Muscle layer of duodenum (tissue), 2 donors: ENCODE results near the gene DHX9.

Experiments used
- H3K27ac ChIP-seq: one replicate; pipeline ENCODE4 v1.7.0; 2013; ENCODE audit warnings: mild to moderate bottlenecking, low read length
- H3K27me3 ChIP-seq: one replicate; pipeline ENCODE4 v1.7.0; 2013; ENCODE audit warnings: low read depth, mild to moderate bottlenecking, control low read depth, low read length
- H3K36me3 ChIP-seq, 2 donors: one replicate each; pipeline ENCODE4 v1.7.0; 2013; ENCODE audit warnings: low read length in 2 of 2, control low read depth in 1 of 2, mild to moderate bottlenecking in 1 of 2; ENCODE audit not compliant: insufficient read depth in 2 of 2, control insufficient read depth in 1 of 2
- H3K4me1 ChIP-seq, 2 donors: one replicate each; pipeline ENCODE4 v1.7.0; 2013; ENCODE audit warnings: low read length in 2 of 2, mild to moderate bottlenecking in 2 of 2, control low read depth in 1 of 2, moderate library complexity in 1 of 2; ENCODE audit not compliant: insufficient read depth in 2 of 2, control insufficient read depth in 1 of 2
- H3K4me3 ChIP-seq, 2 donors: one replicate each; pipeline ENCODE4 v1.7.0; 2013; ENCODE audit warnings: low read length in 2 of 2, low read depth in 1 of 2, mild to moderate bottlenecking in 1 of 2
- H3K9me3 ChIP-seq, 2 donors: one replicate each; pipeline ENCODE4 v1.7.0; 2013; ENCODE audit warnings: low read length in 2 of 2, control low read depth in 1 of 2, mild to moderate bottlenecking in 1 of 2; ENCODE audit not compliant: control insufficient read depth in 1 of 2
- donor health status: healthy.

DHX9 gene

DNA sequence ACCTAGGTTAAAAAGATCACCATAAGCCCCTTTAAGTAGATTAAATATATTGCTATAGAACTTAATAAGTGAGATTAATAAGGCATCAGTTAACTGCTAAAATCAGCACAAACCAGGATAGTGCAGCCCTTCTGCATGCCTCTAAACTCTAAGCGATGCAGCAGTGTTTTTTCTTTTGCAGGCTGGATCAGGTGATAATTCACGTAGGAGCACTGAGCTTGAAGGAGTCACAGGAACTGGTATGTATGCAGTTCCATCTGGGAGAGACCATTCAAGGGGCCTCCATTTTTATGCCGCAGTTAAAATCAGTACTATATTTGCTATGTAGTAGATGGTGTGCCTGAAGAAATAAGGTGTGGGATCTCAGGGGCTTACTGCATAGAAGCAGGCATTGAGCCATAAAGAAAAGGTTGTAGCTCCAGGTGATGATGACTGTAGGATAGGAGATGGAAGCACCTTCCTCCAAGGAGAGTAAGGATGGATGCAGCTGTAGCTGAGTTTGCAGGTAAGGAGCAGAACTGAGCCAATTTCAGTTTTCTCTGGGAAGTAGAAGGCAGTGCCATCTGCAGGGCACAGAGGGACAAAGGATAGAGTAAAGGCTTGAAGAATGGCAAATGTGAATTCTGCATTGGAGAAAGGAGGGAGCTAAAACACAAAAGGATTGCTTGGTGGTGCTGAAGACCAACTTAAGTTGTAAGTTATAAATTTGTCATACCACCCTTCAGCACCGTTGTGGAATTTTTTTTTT, 27.0 kb upstream of the DHX9 start:
- Histone ChIP-seq H3K4me1 (no peaks in the 10 kb centered on the region), H3K36me3 (peaks cover 13 to 34% of the 10 kb centered on the region in 2 donors), H3K4me3 (no peak overlapping the region), H3K27me3 (no peaks in the 10 kb centered on the region), H3K27ac (no peak overlapping the region), H3K9me3 (no peaks in the 10 kb centered on the region)

DNA sequence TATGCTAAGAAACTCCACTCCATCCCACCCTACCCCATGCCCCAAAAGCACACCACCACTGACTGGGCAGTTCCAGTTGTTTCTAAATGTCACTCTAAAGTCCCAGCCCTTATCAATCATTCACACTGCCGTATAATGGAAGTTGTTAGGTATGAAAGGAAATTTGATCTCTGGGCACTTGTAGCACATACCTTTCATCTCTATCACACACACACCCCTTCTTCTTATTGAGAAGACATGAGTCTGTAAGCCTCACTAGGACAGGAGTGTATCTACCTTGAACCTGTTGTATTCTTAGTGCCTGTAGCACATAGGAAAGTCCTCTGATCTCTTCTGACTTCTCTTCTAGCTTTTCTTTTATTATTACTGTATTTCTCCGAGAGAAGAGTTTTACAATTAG, 22.3 kb upstream of the DHX9 start:
- no peaks in the 10 kb centered on the region for H3K27me3 ChIP-seq
- H3K4me1 ChIP-seq = no peaks in the 10 kb centered on the region
- H3K9me3 ChIP-seq = no peaks in the 10 kb centered on the region
- H3K36me3 ChIP-seq = peaks cover 18 to 46% of the 10 kb centered on the region in 2 donors
- no peak overlapping the region for H3K27ac ChIP-seq
- H3K4me3 ChIP-seq = no peak overlapping the region

DNA sequence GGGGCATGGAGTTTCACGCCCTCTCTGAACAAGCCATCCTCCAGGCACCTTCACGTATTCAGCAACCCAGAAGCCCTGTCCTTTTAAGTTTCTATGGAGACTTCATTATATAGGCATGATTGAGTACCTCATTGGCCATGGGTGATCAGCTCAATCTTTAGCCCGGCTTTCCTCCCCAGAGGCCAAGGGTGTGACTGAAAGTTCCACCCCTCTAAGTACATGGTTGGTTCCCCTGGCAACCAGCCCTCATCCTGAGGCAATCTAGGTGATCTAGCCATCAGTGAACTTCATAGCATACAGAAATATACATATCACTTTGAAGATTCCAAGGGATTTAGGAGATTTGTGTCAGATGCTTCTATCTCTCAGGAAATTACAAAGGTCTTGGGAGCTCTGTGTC, 21.3 kb upstream of the DHX9 start:
- Histone ChIP-seq H3K27ac (no peak overlapping the region), H3K4me3 (no peak overlapping the region), H3K4me1 (no peaks in the 10 kb centered on the region), H3K36me3 (peaks cover 14 to 46% of the 10 kb centered on the region in 2 donors), H3K9me3 (no peaks in the 10 kb centered on the region), H3K27me3 (no peaks in the 10 kb centered on the region)

- peaks cover 9% of the 10 kb centered on the region in 2 donors for H3K36me3 ChIP-seq
- H3K4me3 ChIP-seq = no peak overlapping the region
- no peaks in the 10 kb centered on the region for H3K9me3 ChIP-seq
Observed at GRCh38 chr1:182823220-182823619, 15.9 kb upstream of the DHX9 start.

DNA sequence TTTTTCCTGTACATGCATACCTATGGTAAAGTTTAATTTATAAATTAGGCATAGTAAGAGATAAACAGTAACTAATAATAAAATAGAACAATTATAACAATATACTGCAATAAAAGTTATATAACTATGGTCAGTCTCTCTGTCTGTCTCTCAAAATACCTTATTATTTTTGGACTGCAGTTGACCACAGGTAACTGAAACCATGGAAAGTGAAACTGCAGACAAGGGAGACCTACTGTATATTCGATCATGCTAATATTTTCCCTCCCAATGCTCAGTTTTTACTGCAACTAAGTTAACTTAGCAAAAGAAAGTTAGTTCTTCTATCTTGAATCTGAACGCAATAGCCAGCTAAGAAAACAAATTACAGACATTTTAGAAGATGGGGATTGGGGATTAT, 12.3 kb upstream of the DHX9 start:
- H3K4me3 ChIP-seq = no peak overlapping the region
- peaks cover 6 to 10% of the 10 kb centered on the region in 2 donors for H3K36me3 ChIP-seq
- H3K27ac ChIP-seq = no peak overlapping the region
- no peaks in the 10 kb centered on the region for H3K4me1 ChIP-seq
- H3K9me3 ChIP-seq = no peaks in the 10 kb centered on the region
- H3K27me3 ChIP-seq = no peaks in the 10 kb centered on the region

More at GRCh38 chr1:182823220-182823619, 15.9 kb upstream of the DHX9 start:
- no peak overlapping the region for H3K27ac ChIP-seq
- H3K27me3 ChIP-seq = no peaks in the 10 kb centered on the region
- H3K4me1 ChIP-seq = no peaks in the 10 kb centered on the region

- Histone ChIP-seq H3K9me3 (no peaks in the 10 kb centered on the region), H3K36me3 (peaks cover 6 to 10% of the 10 kb centered on the region in 2 donors), H3K27me3 (no peaks in the 10 kb centered on the region), H3K27ac (no peak overlapping the region), H3K4me3 (no peak overlapping the region), H3K4me1 (no peaks in the 10 kb centered on the region)
Observed at GRCh38 chr1:182829285-182829932, 9.7 kb upstream of the DHX9 start.

- no peak overlapping the region for H3K4me3 ChIP-seq
- no peaks in the 10 kb centered on the region for H3K4me1 ChIP-seq
- peaks cover 0 to under 1% of the 10 kb centered on the region in 2 donors for H3K36me3 ChIP-seq
- no peak overlapping the region for H3K27ac ChIP-seq
- H3K9me3 ChIP-seq = no peaks in the 10 kb centered on the region
- no peaks in the 10 kb centered on the region for H3K27me3 ChIP-seq
Observed at GRCh38 chr1:182833271-182833670, 5.9 kb upstream of the DHX9 start.

GRCh38 chr1:182834326-182834725, 4.8 kb upstream of the DHX9 start:
- Histone ChIP-seq H3K4me3 (no peak overlapping the region), H3K36me3 (no peaks in the 10 kb centered on the region), H3K27me3 (no peaks in the 10 kb centered on the region)

DNA sequence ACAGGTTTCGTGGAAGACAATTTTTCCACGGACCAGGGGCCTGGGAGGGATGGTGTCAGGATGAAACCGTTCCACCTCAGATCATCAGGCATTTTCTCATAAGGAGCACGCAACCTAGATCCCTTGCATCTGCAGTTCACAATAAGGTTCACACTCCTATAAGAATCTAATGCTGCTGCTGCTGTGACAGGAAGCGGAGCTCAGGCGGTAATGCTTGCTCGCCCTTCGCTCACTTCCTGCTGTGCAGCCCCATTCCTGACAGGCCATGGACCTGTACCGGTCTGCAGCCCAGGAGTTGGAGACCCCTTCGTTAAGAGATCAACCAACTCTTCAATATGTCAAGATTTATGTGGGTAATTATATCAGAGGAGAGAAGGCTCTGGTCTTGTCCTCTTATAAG, 3.3 kb upstream of the DHX9 start:
- peaks cover 0 to 6% of the 10 kb centered on the region in 2 donors for H3K4me1 ChIP-seq
- H3K9me3 ChIP-seq = no peaks in the 10 kb centered on the region
- no peaks in the 10 kb centered on the region for H3K27me3 ChIP-seq
- H3K27ac ChIP-seq = no peak overlapping the region
- no peak overlapping the region for H3K4me3 ChIP-seq
- no peaks in the 10 kb centered on the region for H3K36me3 ChIP-seq

More at GRCh38 chr1:182834326-182834725, 4.8 kb upstream of the DHX9 start:
- Histone ChIP-seq H3K4me1 (no peaks in the 10 kb centered on the region), H3K27ac (no peak overlapping the region), H3K9me3 (no peaks in the 10 kb centered on the region)

DNA sequence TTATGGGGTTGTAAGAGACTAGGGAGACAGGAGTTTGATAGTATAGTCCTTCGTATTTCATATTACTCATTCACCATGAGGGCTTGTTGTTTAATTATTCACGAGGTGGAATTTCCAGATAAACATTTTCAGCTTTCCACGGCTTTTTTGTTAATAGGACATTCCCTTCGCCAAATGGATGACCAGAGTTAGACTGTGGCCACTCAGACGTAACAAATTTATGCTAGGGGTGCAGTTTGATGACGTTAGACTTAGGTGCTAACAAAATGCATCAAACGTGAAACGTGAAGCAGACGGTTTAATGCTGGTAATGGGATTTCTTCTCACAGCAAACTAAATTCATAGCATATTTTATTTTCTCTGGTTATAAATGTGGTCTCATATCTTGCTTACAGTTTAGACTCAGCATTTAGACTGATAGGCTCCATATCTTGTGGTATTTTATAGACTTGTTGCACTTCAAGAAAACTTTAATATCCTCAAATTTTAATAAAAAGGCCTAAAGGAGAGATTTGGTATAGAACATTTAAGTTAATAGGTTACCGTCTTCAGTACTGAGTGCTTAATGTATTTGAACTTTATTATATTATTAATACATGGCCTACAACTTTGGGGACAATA, 2.3 kb downstream of the DHX9 start:
- H3K4me3 ChIP-seq = peak overlapping the region; percentile 44 to 86

DNA sequence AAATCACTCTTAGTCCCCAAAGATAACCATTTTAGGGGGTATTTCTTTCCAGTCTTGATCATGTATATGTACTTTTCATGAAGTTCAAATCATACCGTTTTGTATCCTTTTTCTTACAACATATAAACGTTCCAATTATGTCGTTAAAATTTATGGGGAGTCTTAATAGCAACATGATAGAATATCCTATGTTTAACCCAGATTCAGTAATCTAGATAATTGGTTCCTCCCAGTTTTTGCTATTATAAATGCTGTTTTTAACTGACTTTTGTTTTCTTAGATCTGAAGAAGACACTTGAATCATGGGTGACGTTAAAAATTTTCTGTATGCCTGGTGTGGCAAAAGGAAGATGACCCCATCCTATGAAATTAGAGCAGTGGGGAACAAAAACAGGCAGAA, 3.1 kb downstream of the DHX9 start:
- Histone ChIP-seq H3K9me3 (no peaks in the 10 kb centered on the region), H3K36me3 (peaks cover 12 to 22% of the 10 kb centered on the region in 2 donors), H3K4me3 (peak overlapping the region in 1 of 2 donors; percentile 44), H3K27ac (no peak overlapping the region), H3K4me1 (peaks cover 0 to 45% of the 10 kb centered on the region in 2 donors), H3K27me3 (no peaks in the 10 kb centered on the region)

More for the DNA sequence above, 2.3 kb downstream of the DHX9 start:
- H3K9me3 ChIP-seq = no peaks in the 10 kb centered on the region
- H3K36me3 ChIP-seq = peaks cover 8 to 14% of the 10 kb centered on the region in 2 donors
- H3K4me1 ChIP-seq = peaks cover 0 to 45% of the 10 kb centered on the region in 2 donors
- H3K27me3 ChIP-seq = no peaks in the 10 kb centered on the region
- H3K27ac ChIP-seq = peak overlapping the region; percentile 39
